ENCODE data around the gene BANP. TPM values are rescaled to one million over a fixed set of nuclear protein-coding genes. Genes with fewer than 3 reads are reported as not detected.
"Not testable (repeated sequence)": the region's sequence is repeated elsewhere in the genome, so short reads cannot be mapped to it uniquely, and the experiment has no call there.

Gene BANP
- total RNA-seq, 1 donor from 2014 or later, result 28.2 TPM

- Histone ChIP-seq H3K36me3 (ENCODE audit: control insufficient read depth in 3 of 3, insufficient read depth in 3 of 3, low read length in 3 of 3) (peaks cover 10 to 20% (median 18%) of the 10 kb centered on the region in 3 donors), H3K4me3 (ENCODE audit: low read length in 3 of 3) (no peak overlapping the region), H3K4me1 (ENCODE audit: control insufficient read depth in 3 of 3, insufficient read depth in 3 of 3, low read length in 3 of 3) (no peaks in the 10 kb centered on the region), H3K27me3 (ENCODE audit: control insufficient read depth in 3 of 3, insufficient read depth in 3 of 3, low read length in 3 of 3) (no peaks in the 10 kb centered on the region), H3K27ac (ENCODE audit: low read depth, low read length) (no peak overlapping the region), H3K9ac (ENCODE audit: low read depth in 1 of 3, low read length in 3 of 3) (no peak overlapping the region), H3K9me3 (ENCODE audit: control insufficient read depth in 3 of 3, low read length in 3 of 3) (no peaks in the 10 kb centered on the region)
Measured at GRCh38 chr16:88049561-88050545, 98.6 kb downstream of the BANP start.

GRCh38 chr16:88050952-88051660 lies 99.9 kb downstream of the BANP start:
- Histone ChIP-seq H3K9me3 (ENCODE audit: control insufficient read depth in 3 of 3, low read length in 3 of 3) (no peaks in the 10 kb centered on the region), H3K4me3 (ENCODE audit: low read length in 3 of 3) (no peak overlapping the region), H3K27ac (ENCODE audit: low read depth, low read length) (no peak overlapping the region), H3K36me3 (ENCODE audit: control insufficient read depth in 3 of 3, insufficient read depth in 3 of 3, low read length in 3 of 3) (peaks cover 8 to 18% (median 15%) of the 10 kb centered on the region in 3 donors), H3K4me1 (ENCODE audit: control insufficient read depth in 3 of 3, insufficient read depth in 3 of 3, low read length in 3 of 3) (no peaks in the 10 kb centered on the region), H3K27me3 (ENCODE audit: control insufficient read depth in 3 of 3, insufficient read depth in 3 of 3, low read length in 3 of 3) (no peaks in the 10 kb centered on the region), H3K9ac (ENCODE audit: low read depth in 1 of 3, low read length in 3 of 3) (no peak overlapping the region)

- Histone ChIP-seq H3K27ac (ENCODE audit: low read depth, low read length) (no peak overlapping the region), H3K9ac (ENCODE audit: low read depth in 1 of 3, low read length in 3 of 3) (no peak overlapping the region), H3K4me3 (ENCODE audit: low read length in 3 of 3) (no peak overlapping the region), H3K9me3 (ENCODE audit: control insufficient read depth in 3 of 3, low read length in 3 of 3) (no peaks in the 10 kb centered on the region), H3K36me3 (ENCODE audit: control insufficient read depth in 3 of 3, insufficient read depth in 3 of 3, low read length in 3 of 3) (peaks cover 8 to 16% (median 15%) of the 10 kb centered on the region in 3 donors), H3K27me3 (ENCODE audit: control insufficient read depth in 3 of 3, insufficient read depth in 3 of 3, low read length in 3 of 3) (no peaks in the 10 kb centered on the region), H3K4me1 (ENCODE audit: control insufficient read depth in 3 of 3, insufficient read depth in 3 of 3, low read length in 3 of 3) (no peaks in the 10 kb centered on the region)
Measured at GRCh38 chr16:88052661-88053060, 101.4 kb downstream of the BANP start.

DNA sequence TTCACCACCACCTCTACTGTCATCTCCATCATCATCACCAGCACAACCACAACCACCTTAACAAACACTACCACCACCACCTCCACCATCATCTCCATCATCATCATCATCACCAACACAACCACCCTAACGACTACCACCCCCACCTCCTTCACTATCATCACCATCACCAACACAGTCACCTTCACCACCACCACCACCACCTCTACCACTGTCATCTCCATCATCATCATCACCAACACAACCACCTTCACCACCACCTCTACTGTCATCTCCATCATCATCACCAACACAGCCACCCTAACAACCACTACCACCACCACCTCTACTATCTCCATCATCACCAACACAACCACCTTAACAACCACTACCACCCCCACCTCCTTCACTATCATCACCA lies 102.2 kb downstream of the BANP start:
- not testable (repeated sequence) for H3K4me1 ChIP-seq (ENCODE audit: control insufficient read depth in 3 of 3, insufficient read depth in 3 of 3, low read length in 3 of 3); H3K9ac ChIP-seq (ENCODE audit: low read depth in 1 of 3, low read length in 3 of 3); H3K4me3 ChIP-seq (ENCODE audit: low read length in 3 of 3); H3K9me3 ChIP-seq (ENCODE audit: control insufficient read depth in 3 of 3, low read length in 3 of 3); H3K27me3 ChIP-seq (ENCODE audit: control insufficient read depth in 3 of 3, insufficient read depth in 3 of 3, low read length in 3 of 3); H3K27ac ChIP-seq (ENCODE audit: low read depth, low read length)
- peaks cover 8 to 15% (median 13%) of the 10 kb centered on the region in 3 donors for H3K36me3 ChIP-seq (ENCODE audit: control insufficient read depth in 3 of 3, insufficient read depth in 3 of 3, low read length in 3 of 3)

DNA sequence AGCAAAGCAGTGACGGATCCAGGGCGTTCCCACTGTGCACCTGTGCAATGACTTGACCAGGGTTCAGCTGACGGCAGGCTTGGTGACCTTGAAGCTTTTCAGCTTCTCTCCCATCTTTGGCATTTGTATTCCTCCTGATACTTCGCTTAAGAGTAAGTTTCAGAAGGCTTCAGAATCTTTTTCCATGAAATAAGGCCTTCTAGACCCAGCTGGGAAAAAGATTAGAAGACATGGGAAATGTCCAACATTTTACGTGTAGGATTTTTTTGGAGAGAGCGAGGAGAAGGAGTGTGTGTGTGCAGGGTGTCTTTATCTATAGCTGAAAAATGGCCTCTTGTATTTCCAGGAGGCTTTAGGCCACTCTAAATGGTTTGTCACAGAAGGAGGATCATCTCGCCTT lies 104.1 kb downstream of the BANP start:
- Histone ChIP-seq H3K4me3 (ENCODE audit: low read length in 3 of 3) (no peak overlapping the region), H3K4me1 (ENCODE audit: control insufficient read depth in 3 of 3, insufficient read depth in 3 of 3, low read length in 3 of 3) (no peaks in the 10 kb centered on the region), H3K27me3 (ENCODE audit: control insufficient read depth in 3 of 3, insufficient read depth in 3 of 3, low read length in 3 of 3) (no peaks in the 10 kb centered on the region), H3K27ac (ENCODE audit: low read depth, low read length) (no peak overlapping the region), H3K9me3 (ENCODE audit: control insufficient read depth in 3 of 3, low read length in 3 of 3) (no peaks in the 10 kb centered on the region), H3K9ac (ENCODE audit: low read depth in 1 of 3, low read length in 3 of 3) (no peak overlapping the region), H3K36me3 (ENCODE audit: control insufficient read depth in 3 of 3, insufficient read depth in 3 of 3, low read length in 3 of 3) (peaks cover 12 to 22% (median 13%) of the 10 kb centered on the region in 3 donors)

DNA sequence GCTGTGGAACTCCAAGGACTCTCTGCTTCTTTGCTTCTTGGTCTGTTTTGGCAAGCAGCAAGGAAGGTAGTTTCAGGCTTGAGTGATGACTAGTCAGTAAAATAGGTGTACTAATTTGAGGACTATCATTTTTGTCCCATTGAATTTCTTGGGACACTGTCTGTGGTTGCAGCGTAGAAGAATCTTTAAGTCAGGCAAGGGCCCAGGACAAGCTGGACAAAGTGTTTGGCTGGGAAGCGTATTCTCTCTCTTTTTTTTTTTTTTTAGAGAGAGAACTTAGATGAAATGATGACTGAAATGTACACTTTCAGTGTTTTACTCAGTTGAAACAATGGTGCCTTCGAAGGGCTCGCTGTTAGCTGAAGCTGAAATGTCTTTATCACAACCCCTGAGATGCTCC lies 105.0 kb downstream of the BANP start:
- Histone ChIP-seq H3K9me3 (ENCODE audit: control insufficient read depth in 3 of 3, low read length in 3 of 3) (no peaks in the 10 kb centered on the region), H3K4me1 (ENCODE audit: control insufficient read depth in 3 of 3, insufficient read depth in 3 of 3, low read length in 3 of 3) (no peaks in the 10 kb centered on the region), H3K36me3 (ENCODE audit: control insufficient read depth in 3 of 3, insufficient read depth in 3 of 3, low read length in 3 of 3) (peaks cover 13 to 24% (median 16%) of the 10 kb centered on the region in 3 donors), H3K4me3 (ENCODE audit: low read length in 3 of 3) (no peak overlapping the region), H3K27me3 (ENCODE audit: control insufficient read depth in 3 of 3, insufficient read depth in 3 of 3, low read length in 3 of 3) (no peaks in the 10 kb centered on the region), H3K9ac (ENCODE audit: low read depth in 1 of 3, low read length in 3 of 3) (no peak overlapping the region), H3K27ac (ENCODE audit: low read depth, low read length) (no peak overlapping the region)

DNA sequence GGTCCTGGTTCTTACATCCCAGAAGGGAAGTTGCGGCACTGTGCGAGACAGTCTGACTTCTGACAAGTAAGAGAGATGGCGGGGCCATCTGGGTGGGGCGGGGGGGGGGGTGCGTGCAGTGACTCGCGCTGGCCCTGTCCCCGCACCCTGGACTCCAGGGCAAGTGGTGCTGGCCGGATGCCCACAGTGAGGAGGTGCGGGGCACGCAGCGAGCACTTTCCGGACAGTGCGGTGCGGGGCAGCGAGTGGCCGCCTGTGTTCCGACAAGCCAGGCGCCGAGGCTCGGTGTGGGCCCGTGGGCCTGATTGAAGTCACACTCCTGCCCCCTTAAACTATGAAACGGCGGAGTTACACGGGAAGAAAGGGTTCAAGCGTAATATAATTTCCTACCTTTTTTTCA lies 106.4 kb downstream of the BANP start:
- no peaks in the 10 kb centered on the region for H3K27me3 ChIP-seq (ENCODE audit: control insufficient read depth in 3 of 3, insufficient read depth in 3 of 3, low read length in 3 of 3)
- no peak overlapping the region for H3K4me3 ChIP-seq (ENCODE audit: low read length in 3 of 3)
- peaks cover 12 to 17% (median 14%) of the 10 kb centered on the region in 3 donors for H3K36me3 ChIP-seq (ENCODE audit: control insufficient read depth in 3 of 3, insufficient read depth in 3 of 3, low read length in 3 of 3)
- H3K9me3 ChIP-seq (ENCODE audit: control insufficient read depth in 3 of 3, low read length in 3 of 3), result no peaks in the 10 kb centered on the region
- no peak overlapping the region for H3K27ac ChIP-seq (ENCODE audit: low read depth, low read length)
- no peak overlapping the region for H3K9ac ChIP-seq (ENCODE audit: low read depth in 1 of 3, low read length in 3 of 3)
- peaks cover 4 to 8% (median 6%) of the 10 kb centered on the region in 3 donors for H3K4me1 ChIP-seq (ENCODE audit: control insufficient read depth in 3 of 3, insufficient read depth in 3 of 3, low read length in 3 of 3)

DNA sequence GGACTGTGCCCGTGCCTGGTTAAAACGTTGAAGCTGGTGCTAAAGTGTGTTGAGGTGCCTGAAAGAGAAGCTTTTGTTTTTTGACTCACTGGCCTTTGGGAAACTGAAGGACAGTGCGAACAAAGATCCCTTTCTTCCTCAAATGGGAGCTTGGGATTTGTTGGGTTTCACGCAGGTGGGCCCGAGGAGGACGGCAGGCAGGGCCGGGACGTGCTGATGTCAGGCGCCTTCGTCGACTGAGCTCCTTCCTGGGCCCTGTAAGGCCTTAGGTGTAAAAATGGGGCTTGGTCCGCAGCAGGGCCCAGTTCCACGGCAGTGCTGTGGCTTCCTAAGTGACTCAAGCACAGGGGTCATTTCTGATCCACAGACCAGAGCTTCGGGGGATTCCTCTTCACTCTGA lies 106.9 kb downstream of the BANP start:
- Histone ChIP-seq H3K36me3 (ENCODE audit: control insufficient read depth in 3 of 3, insufficient read depth in 3 of 3, low read length in 3 of 3) (peaks cover 12 to 13% (median 12%) of the 10 kb centered on the region in 3 donors), H3K27ac (ENCODE audit: low read depth, low read length) (no peak overlapping the region), H3K27me3 (ENCODE audit: control insufficient read depth in 3 of 3, insufficient read depth in 3 of 3, low read length in 3 of 3) (no peaks in the 10 kb centered on the region), H3K4me1 (ENCODE audit: control insufficient read depth in 3 of 3, insufficient read depth in 3 of 3, low read length in 3 of 3) (peaks cover 9 to 13% (median 11%) of the 10 kb centered on the region in 3 donors), H3K9me3 (ENCODE audit: control insufficient read depth in 3 of 3, low read length in 3 of 3) (no peaks in the 10 kb centered on the region), H3K9ac (ENCODE audit: low read depth in 1 of 3, low read length in 3 of 3) (no peak overlapping the region), H3K4me3 (ENCODE audit: low read length in 3 of 3) (no peak overlapping the region)

DNA sequence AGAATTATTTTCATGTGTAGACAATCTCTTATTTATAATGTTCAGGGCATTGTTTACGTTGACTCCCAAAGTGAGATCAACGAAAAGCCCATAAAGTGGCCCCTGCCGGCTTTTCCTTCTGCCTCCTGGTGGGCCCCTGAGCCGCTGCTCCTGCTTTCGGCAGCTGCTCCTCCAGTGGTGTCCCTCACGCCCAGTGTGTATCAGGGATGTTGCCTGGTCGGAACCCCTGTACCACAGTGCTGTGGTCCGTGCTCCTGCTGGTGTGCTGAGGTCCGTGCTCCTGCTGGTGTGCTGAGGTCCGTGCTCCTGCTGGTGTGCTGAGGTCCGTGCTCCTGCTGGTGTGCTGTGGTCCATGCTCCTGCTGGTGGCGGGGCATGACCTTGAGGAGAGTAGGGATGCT lies 107.6 kb downstream of the BANP start:
- Histone ChIP-seq H3K9ac (ENCODE audit: low read depth in 1 of 3, low read length in 3 of 3) (no peak overlapping the region), H3K27ac (ENCODE audit: low read depth, low read length) (no peak overlapping the region), H3K4me1 (ENCODE audit: control insufficient read depth in 3 of 3, insufficient read depth in 3 of 3, low read length in 3 of 3) (peaks cover 14 to 17% (median 15%) of the 10 kb centered on the region in 3 donors), H3K4me3 (ENCODE audit: low read length in 3 of 3) (no peak overlapping the region), H3K9me3 (ENCODE audit: control insufficient read depth in 3 of 3, low read length in 3 of 3) (no peaks in the 10 kb centered on the region), H3K27me3 (ENCODE audit: control insufficient read depth in 3 of 3, insufficient read depth in 3 of 3, low read length in 3 of 3) (no peaks in the 10 kb centered on the region), H3K36me3 (ENCODE audit: control insufficient read depth in 3 of 3, insufficient read depth in 3 of 3, low read length in 3 of 3) (peaks cover 12 to 13% (median 13%) of the 10 kb centered on the region in 3 donors)
